ES-I3 (cell line): ENCODE results near the gene PACS2.
"Not testable (repeated sequence)": the region's sequence is repeated elsewhere in the genome, so short reads cannot be mapped to it uniquely, and the experiment has no call there.

Experiments
- H3K36me3 ChIP-seq: 2 replicates; pipeline ENCODE4 v1.6.1; 2013; ENCODE audit warnings: mild to moderate bottlenecking, low read length, control low read depth, moderate library complexity; ENCODE audit not compliant: insufficient read depth
- H3K4me1 ChIP-seq: 2 replicates; pipeline ENCODE4 v1.6.1; 2013; ENCODE audit warnings: mild to moderate bottlenecking, control low read depth, low read length; ENCODE audit not compliant: insufficient read depth
- H3K9ac ChIP-seq: 2 replicates; pipeline ENCODE4 v1.6.1; 2013; ENCODE audit warnings: low read depth, mild to moderate bottlenecking, low read length, moderate library complexity
- H3K9me3 ChIP-seq: 2 replicates; pipeline ENCODE4 v1.6.1; 2013; ENCODE audit warnings: mild to moderate bottlenecking, low read length, moderate library complexity; ENCODE audit not compliant: control insufficient read depth, insufficient read depth

PACS2 gene

DNA sequence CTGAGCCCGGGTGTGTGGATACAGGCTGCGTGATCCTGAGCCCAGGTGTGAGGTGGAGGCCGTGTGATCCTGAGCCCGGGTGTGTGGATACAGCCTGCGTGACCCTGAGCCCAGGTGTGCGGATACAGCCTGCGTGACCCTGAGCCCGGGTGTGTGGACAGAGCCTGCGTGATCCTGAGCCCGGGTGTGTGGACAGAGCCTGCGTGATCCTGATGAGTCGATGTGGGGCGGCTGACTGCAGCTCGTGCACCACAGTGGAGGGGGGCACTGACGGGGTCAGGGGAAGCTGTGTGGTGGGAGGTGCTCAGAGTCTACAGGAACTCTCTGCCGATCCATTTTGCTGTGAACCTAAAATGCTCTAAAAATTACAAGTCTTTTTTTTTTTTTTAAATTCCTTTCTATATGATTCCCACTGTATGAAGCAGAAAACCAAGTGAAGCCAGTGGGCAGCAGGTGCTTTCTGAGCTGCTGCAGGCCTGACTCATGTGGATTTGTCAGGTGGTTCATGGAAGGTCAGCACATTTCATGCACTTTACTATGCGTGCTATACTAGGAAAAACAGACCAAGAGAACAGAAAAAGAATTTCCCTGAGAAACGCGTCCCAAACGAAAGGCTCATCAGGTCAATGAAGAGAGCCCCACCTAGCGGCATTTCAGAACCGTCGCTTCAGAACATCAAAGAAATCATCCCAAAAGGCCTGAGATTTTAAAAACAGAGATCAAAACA is 33.0 kb upstream of the PACS2 start:
- Histone ChIP-seq H3K9me3 (no peaks in the 10 kb centered on the region; the same call in 1 of the 2 replicates), H3K4me1 (no peaks in the 10 kb centered on the region; the same call in 1 of the 2 replicates), H3K36me3 (no peaks in the 10 kb centered on the region), H3K9ac (no peak overlapping the region)

DNA sequence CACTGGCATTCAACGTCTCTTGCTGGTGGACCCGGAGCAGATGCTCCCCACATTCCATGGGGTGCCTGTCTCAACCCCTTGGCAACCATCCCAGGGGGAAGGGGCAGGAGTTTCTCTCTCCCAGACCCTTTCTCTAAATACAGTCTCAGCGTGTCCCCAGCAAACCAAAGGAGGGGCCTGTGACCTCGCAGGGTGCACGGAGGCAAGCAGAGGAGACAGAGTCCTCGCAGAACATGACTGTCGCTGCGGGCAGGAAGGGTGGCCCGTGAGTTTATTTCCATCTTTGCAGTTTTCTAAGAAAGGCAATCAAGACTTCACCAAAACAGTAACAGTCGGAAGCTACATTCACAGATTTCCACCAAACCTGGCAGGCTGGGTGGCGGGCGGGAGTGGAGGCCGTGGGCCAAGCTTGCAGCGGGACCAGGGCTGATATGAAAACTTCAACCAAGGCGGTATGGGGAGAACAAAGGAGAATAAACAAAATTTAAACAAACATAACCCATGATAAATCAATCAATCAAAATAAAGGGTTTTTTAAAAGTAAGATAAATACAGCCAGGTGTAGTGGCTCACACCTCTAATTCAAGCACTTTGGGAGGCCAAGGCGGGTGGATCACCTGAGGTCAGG is 32.3 kb upstream of the PACS2 start:
- Histone ChIP-seq H3K9me3 (no peaks in the 10 kb centered on the region; the same call in 1 of the 2 replicates), H3K9ac (no peak overlapping the region), H3K36me3 (no peaks in the 10 kb centered on the region), H3K4me1 (no peaks in the 10 kb centered on the region; the same call in 1 of the 2 replicates)

GRCh38 chr14:105283028-105283427 is 31.5 kb upstream of the PACS2 start:
- Histone ChIP-seq H3K36me3 (no peaks in the 10 kb centered on the region), H3K9ac (no peak overlapping the region), H3K4me1 (no peaks in the 10 kb centered on the region; the same call in 1 of the 2 replicates), H3K9me3 (no peaks in the 10 kb centered on the region; the same call in 1 of the 2 replicates)

GRCh38 chr14:105283899-105284298 is 30.6 kb upstream of the PACS2 start:
- Histone ChIP-seq H3K9me3 (no peaks in the 10 kb centered on the region; the same call in 1 of the 2 replicates), H3K9ac (no peak overlapping the region), H3K4me1 (no peaks in the 10 kb centered on the region; the same call in 1 of the 2 replicates), H3K36me3 (no peaks in the 10 kb centered on the region)

GRCh38 chr14:105285174-105285573 is 29.4 kb upstream of the PACS2 start:
- Histone ChIP-seq H3K36me3 (no peaks in the 10 kb centered on the region), H3K4me1 (no peaks in the 10 kb centered on the region; the same call in 1 of the 2 replicates), H3K9ac (no peak overlapping the region), H3K9me3 (no peaks in the 10 kb centered on the region)

GRCh38 chr14:105286759-105287144 is 27.8 kb upstream of the PACS2 start:
- Histone ChIP-seq H3K36me3 (no peaks in the 10 kb centered on the region), H3K9ac (no peak overlapping the region), H3K4me1 (no peaks in the 10 kb centered on the region; the same call in 1 of the 2 replicates), H3K9me3 (no peaks in the 10 kb centered on the region)

- Histone ChIP-seq H3K4me1 (no peaks in the 10 kb centered on the region; the same call in 1 of the 2 replicates), H3K36me3 (no peaks in the 10 kb centered on the region), H3K9ac (no peak overlapping the region), H3K9me3 (no peaks in the 10 kb centered on the region)
Observed at GRCh38 chr14:105287249-105288102, 27.1 kb upstream of the PACS2 start.

DNA sequence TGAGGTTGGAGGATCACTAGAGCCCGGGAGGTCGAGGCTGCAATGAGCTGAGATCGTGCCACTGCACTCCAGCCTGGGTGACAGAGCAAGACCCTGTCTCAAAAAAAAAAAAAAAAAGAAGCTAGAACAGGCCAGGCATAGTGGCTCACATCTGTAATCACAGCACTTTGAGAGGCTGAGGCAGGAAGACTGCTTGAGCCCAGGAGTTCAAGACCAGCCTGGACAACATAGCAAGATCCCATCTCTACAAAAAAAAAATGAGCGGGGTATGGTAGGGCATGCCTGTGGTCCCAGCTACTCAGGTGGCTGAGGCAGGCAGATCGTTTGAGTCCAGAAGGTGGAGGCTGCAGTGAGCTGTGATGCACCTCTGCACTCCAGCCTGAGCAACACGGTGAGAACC is 25.6 kb upstream of the PACS2 start:
- not testable (repeated sequence) for H3K4me1 ChIP-seq, H3K9me3 ChIP-seq, H3K9ac ChIP-seq, H3K36me3 ChIP-seq

- Histone ChIP-seq H3K9me3 (no peaks in the 10 kb centered on the region), H3K4me1 (no peaks in the 10 kb centered on the region; the same call in 1 of the 2 replicates), H3K9ac (no peak overlapping the region)
Observed at GRCh38 chr14:105290621-105291346, 23.8 kb upstream of the PACS2 start.

GRCh38 chr14:105292826-105293711 is 21.5 kb upstream of the PACS2 start:
- Histone ChIP-seq H3K36me3 (no peaks in the 10 kb centered on the region), H3K4me1 (no peaks in the 10 kb centered on the region; the same call in 1 of the 2 replicates), H3K9ac (no peak overlapping the region), H3K9me3 (no peaks in the 10 kb centered on the region)

More at GRCh38 chr14:105290621-105291346, 23.8 kb upstream of the PACS2 start:
- no peaks in the 10 kb centered on the region for H3K36me3 ChIP-seq

GRCh38 chr14:105294142-105294597 is 20.4 kb upstream of the PACS2 start:
- H3K4me1 ChIP-seq = no peaks in the 10 kb centered on the region; the same call in 1 of the 2 replicates
- no peaks in the 10 kb centered on the region for H3K9me3 ChIP-seq
- no peak overlapping the region for H3K9ac ChIP-seq
- H3K36me3 ChIP-seq = no peaks in the 10 kb centered on the region

DNA sequence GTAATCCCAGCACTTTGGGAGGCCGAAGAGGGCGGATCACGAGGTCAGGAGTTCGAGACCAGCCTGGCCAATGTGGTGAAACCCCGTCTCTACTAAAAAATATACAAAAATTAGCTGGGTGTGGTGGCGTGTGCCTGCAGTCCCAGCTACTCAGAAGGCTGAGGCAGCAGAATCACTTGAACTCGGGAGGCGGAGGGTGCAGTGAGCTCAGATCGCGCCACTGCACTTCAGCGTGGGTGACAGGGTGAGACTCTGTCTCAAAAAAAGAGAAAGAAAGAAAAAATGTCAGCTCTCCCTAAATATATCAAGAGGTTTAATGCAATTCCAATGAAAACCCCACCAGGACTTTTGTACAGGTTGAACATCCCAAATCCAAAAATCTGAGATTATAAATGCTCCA is 17.2 kb upstream of the PACS2 start:
- H3K9me3 ChIP-seq, H3K4me1 ChIP-seq, H3K9ac ChIP-seq, H3K36me3 ChIP-seq: not testable (repeated sequence)
